K562 (cell line): ENCODE data around the gene BMP8B.

Experiments used
- GABPA ChIP-seq: fragments of 200-800 bp; sonication (Bioruptor generic); conservative IDR thresholded peaks from 2 replicates; pipeline ENCODE4 v1.6.1; 2016; ENCODE audit warnings: low read depth, missing genetic modification characterization, missing compliant biosample characterization
- RCOR1 ChIP-seq, 2 experiments: IDR thresholded peaks; 2 replicates each; pipeline ENCODE4 v1.6.1; 2012; ENCODE audit warnings: low read depth in 2 of 2, low read length in 2 of 2, borderline replicate concordance in 1 of 2, improper control_type of control experiment in 1 of 2
- TF ChIP-seq, protein P1 (sequence below): sonication (generic); formaldehyde crosslinking; IDR thresholded peaks from 2 replicates; pipeline ENCODE4 v1.9.0; 2022; ENCODE audit warnings: mild to moderate bottlenecking, missing genetic modification reagents

DNA sequence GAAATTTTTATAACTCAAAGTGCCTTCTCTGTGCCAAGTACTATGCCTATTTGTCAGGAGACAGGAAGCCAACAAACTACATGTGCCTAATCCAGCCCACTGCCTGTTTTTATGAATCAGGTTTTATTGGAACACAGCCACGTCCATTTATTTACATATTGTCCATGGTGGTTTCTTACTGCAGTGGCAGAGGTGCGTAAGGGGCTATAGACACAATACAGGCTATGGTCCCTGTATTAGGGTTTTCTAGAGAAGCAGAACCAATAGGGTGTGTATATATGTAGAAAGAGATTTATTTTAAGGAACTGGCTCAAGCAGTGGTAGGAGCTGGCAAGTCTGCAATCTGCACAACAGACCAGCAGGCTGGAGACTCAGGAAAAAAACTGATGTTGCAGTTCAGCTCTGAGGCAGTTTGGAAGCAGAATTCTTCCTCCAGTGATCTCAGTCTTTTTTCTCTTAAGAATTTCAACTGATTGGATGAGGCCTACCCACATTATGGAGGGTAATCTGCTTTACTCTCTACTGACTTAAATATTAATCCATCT lies 34.6 kb downstream of the BMP8B start:
- no peak for TF ChIP-seq GABPA (tag)
- TF ChIP-seq, protein P1, sequence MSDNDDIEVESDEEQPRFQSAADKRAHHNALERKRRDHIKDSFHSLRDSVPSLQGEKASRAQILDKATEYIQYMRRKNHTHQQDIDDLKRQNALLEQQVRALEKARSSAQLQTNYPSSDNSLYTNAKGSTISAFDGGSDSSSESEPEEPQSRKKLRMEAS (CRISPR knock-in tag): no peak
- no peak for TF ChIP-seq RCOR1 (IDR thresholded peaks at IDR 0.05; ENCODE audit: borderline replicate concordance in 1 of 2, low read depth in 2 of 2, low read length in 2 of 2)
